HG02885 (cell line): ENCODE measurements around the gene ZNF688.
"Not testable (repeated sequence)": the region's sequence is repeated elsewhere in the genome, so short reads cannot be mapped to it uniquely, and the experiment has no call there.

Source experiments
- ATAC-seq: cut with Tn5 transposase; IDR thresholded peaks from one replicate; pipeline ENCODE4 v1.9.1; 2021; ENCODE audit warnings: mild to moderate bottlenecking; ENCODE audit not compliant: unreplicated experiment, poor library complexity

The ZNF688 gene

GRCh38 chr16:30571445-30572322 is at the start of gene ZNF688:
TSS of gene ZNF688 (minus strand) at chr16:30571714. CDS start at chr16:30571629, 85 bp downstream.
- ATAC-seq: peak; percentile 84

GRCh38 chr16:30620169-30620568 is 48.7 kb upstream of the ZNF688 start:
- ATAC-seq: no peak

- ATAC-seq: no peak
These were observed 48.1 kb upstream of the ZNF688 start for GRCh38 chr16:30619638-30620037.

- ATAC-seq: no peak
These were observed 47.7 kb upstream of the ZNF688 start for GRCh38 chr16:30619202-30619601.

- no peak for ATAC-seq
These were observed 44.0 kb upstream of the ZNF688 start for GRCh38 chr16:30615358-30616091.

- peak; percentile 93 for ATAC-seq
These were observed 38.7 kb upstream of the ZNF688 start, which contains the start of gene ZNF689 for GRCh38 chr16:30609926-30610839. TSS of gene ZNF689 (minus strand) at chr16:30610389. CDS start at chr16:30610041, 348 bp downstream.

GRCh38 chr16:30609002-30609925 is 37.8 kb upstream of the ZNF688 start:
- ATAC-seq: peak; percentile 31

- no peak for ATAC-seq
These were observed 34.5 kb upstream of the ZNF688 start for GRCh38 chr16:30606004-30606403.

GRCh38 chr16:30605158-30605557 is 33.6 kb upstream of the ZNF688 start:
- no peak for ATAC-seq

GRCh38 chr16:30604316-30604947 is 32.9 kb upstream of the ZNF688 start:
- ATAC-seq: no peak

GRCh38 chr16:30603945-30604315 is 32.4 kb upstream of the ZNF688 start:
- no peak for ATAC-seq

GRCh38 chr16:30602616-30603277 is 31.2 kb upstream of the ZNF688 start:
- ATAC-seq: no peak

- ATAC-seq: no peak
These were observed 30.5 kb upstream of the ZNF688 start for GRCh38 chr16:30601966-30602365.

GRCh38 chr16:30600929-30601328 is 29.4 kb upstream of the ZNF688 start:
- ATAC-seq: no peak

GRCh38 chr16:30600215-30600614 is 28.7 kb upstream of the ZNF688 start:
- ATAC-seq: no peak

GRCh38 chr16:30592871-30593270 is 21.4 kb upstream of the ZNF688 start:
- no peak for ATAC-seq

GRCh38 chr16:30590869-30591268 is 19.4 kb upstream of the ZNF688 start:
- not testable (repeated sequence) for ATAC-seq

GRCh38 chr16:30589582-30589981 is 18.1 kb upstream of the ZNF688 start:
- ATAC-seq: not testable (repeated sequence)
